B cell (primary cell): ENCODE results near the gene ZNF556.

Experiments
- CTCF ChIP-seq: fragments of 200-600 bp; IDR thresholded peaks from one replicate; pipeline ENCODE4 v1.8.0; 2022; ENCODE audit warnings: antibody characterized with exemption, mild to moderate bottlenecking
- EZH2 ChIP-seq: IDR thresholded peaks from 2 replicates; pipeline ENCODE4 v1.6.1; 2012; ENCODE audit warnings: borderline replicate concordance, low read depth, mild to moderate bottlenecking, moderate library complexity, low read length; ENCODE audit not compliant: insufficient read depth, poor library complexity, severe bottlenecking

DNA sequence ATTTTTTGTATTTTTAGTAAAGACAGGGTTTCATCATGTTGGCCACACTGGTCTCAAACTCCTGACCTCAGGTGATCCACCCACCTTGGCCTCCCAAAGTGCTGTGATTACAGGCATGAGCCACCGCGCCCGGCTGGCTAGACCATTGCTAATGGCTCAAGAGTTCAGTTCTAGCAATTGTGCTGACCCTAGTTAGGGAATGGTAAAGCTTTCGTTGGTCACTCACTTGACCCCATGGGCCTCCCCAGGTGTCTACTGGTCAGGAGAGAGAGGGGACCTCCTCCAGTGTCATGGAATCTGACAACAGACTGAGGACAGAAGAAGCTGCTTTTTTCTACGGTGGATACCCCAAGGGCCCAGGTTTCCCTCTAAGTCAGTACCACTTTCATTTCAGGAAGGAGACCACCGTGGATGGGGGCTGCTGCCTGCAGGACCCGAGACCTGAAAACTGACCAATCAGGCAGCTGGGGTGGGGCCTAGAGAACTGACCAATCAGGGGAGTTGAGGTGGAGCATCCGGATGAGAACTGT is 575 bp upstream of the ZNF556 start:
- TF ChIP-seq CTCF (no peak), EZH2 (no peak)
